Neural cell (in vitro differentiated cells): ENCODE measurements around the gene FXYD6. TPM values are rescaled to one million over a fixed set of nuclear protein-coding genes. Genes with fewer than 3 reads are reported as not detected.

Source experiments
- H2AFZ ChIP-seq: fragments of 200-600, 300-800 bp; sonication (generic), shearing (Covaris generic); 2 replicates; pipeline ENCODE4 v1.6.0; 2014; ENCODE audit warnings: low read depth, mild to moderate bottlenecking, antibody characterized with exemption, low read length, moderate library complexity
- H3F3A ChIP-seq: fragments of 200-600 bp; shearing (Covaris generic); 2 replicates; pipeline ENCODE4 v1.6.1; 2016; ENCODE audit warnings: mild to moderate bottlenecking, moderate library complexity, mixed read lengths, antibody characterized with exemption, low read length; ENCODE audit not compliant: insufficient read depth, poor library complexity, severe bottlenecking
- H3K27ac ChIP-seq: fragments of 200-600, 300-800 bp; sonication (generic), shearing (Covaris generic); 2 replicates; pipeline ENCODE4 v1.5.1; 2014; ENCODE audit warnings: mild to moderate bottlenecking, low read length, moderate library complexity
- H3K27me3 ChIP-seq: fragments of 300-800, 200-600 bp; sonication (generic), shearing (Covaris generic); 2 replicates; pipeline ENCODE4 v1.6.0; 2014; ENCODE audit warnings: mild to moderate bottlenecking, low read depth, low read length, moderate library complexity; ENCODE audit not compliant: insufficient read depth
- H3K36me3 ChIP-seq: fragments of 300-800, 200-600 bp; sonication (generic), shearing (Covaris generic); 2 replicates; pipeline ENCODE4 v1.5.1; 2014; ENCODE audit warnings: mild to moderate bottlenecking, antibody characterized with exemption, low read length, moderate library complexity; ENCODE audit not compliant: insufficient read depth
- H3K4me2 ChIP-seq: fragments of 300-800, 200-600 bp; sonication (generic), shearing (Covaris generic); 2 replicates; pipeline ENCODE4 v1.6.0; 2014; ENCODE audit warnings: mild to moderate bottlenecking, low read length
- H3K4me3 ChIP-seq: fragments of 300-800, 200-600 bp; sonication (generic), shearing (Covaris generic); 2 replicates; pipeline ENCODE4 v1.5.1; 2014; ENCODE audit warnings: mild to moderate bottlenecking, low read length, moderate library complexity
- H3K79me2 ChIP-seq: fragments of 200-600 bp; shearing (Covaris generic); replicated peaks from 2 replicates; pipeline ENCODE4 v1.6.0; 2014; ENCODE audit warnings: mild to moderate bottlenecking, low read length, moderate library complexity; ENCODE audit not compliant: insufficient read depth
- H3K9ac ChIP-seq: fragments of 300-800, 200-600 bp; sonication (generic), shearing (Covaris generic); 2 replicates; pipeline ENCODE4 v1.6.1; 2016; ENCODE audit warnings: mild to moderate bottlenecking, low read length, mixed read lengths
- H3K9me2 ChIP-seq: fragments of 200-600 bp; shearing (Covaris generic); 2 replicates; pipeline ENCODE4 v1.6.1; 2016; ENCODE audit warnings: mild to moderate bottlenecking, low read length, mixed read lengths; ENCODE audit not compliant: insufficient read depth
- H3K9me3 ChIP-seq: fragments of 200-600, 300-800 bp; sonication (generic), shearing (Covaris generic); 2 replicates; pipeline ENCODE4 v1.6.1; 2016; ENCODE audit warnings: mild to moderate bottlenecking, mixed run types, low read length, moderate library complexity, mixed read lengths
- H4K20me1 ChIP-seq: fragments of 200-600 bp; shearing (Covaris generic); 2 replicates; pipeline ENCODE4 v1.6.1; 2016; ENCODE audit warnings: mild to moderate bottlenecking, mixed run types; ENCODE audit not compliant: insufficient read depth
- CTCF ChIP-seq: fragments of 450-650 bp; IDR thresholded peaks from 2 replicates; pipeline ENCODE4 v1.5.1; 2014; ENCODE audit warnings: antibody characterized with exemption, mild to moderate bottlenecking, moderate library complexity; ENCODE audit not compliant: poor library complexity, severe bottlenecking
- EP300 ChIP-seq: fragments of 450-650 bp; conservative IDR thresholded peaks from 2 replicates; pipeline ENCODE4 v1.6.1; 2014; ENCODE audit warnings: antibody characterized with exemption, mild to moderate bottlenecking, moderate library complexity; ENCODE audit not compliant: poor library complexity, severe bottlenecking
- EZH2 ChIP-seq: fragments of 200-600, 300-800 bp; shearing (Covaris generic), sonication (generic); IDR thresholded peaks from 2 replicates; pipeline ENCODE4 v1.6.1; 2014; ENCODE audit warnings: antibody characterized with exemption, low read length, borderline replicate concordance, mild to moderate bottlenecking; ENCODE audit not compliant: insufficient read depth, poor library complexity, severe bottlenecking
- MXI1 ChIP-seq: fragments of 450-650 bp; conservative IDR thresholded peaks from 2 replicates; pipeline ENCODE4 v1.6.1; 2014; ENCODE audit warnings: antibody characterized with exemption, mild to moderate bottlenecking; ENCODE audit not compliant: poor library complexity, severe bottlenecking
- POLR2AphosphoS5 ChIP-seq: IDR thresholded peaks from 2 replicates; pipeline ENCODE4 v1.6.1; 2012
- REST ChIP-seq: IDR thresholded peaks from 2 replicates; pipeline ENCODE4 v1.6.1; 2012; ENCODE audit warnings: borderline replicate concordance
- SMC3 ChIP-seq: fragments of 450-650 bp; conservative IDR thresholded peaks from 2 replicates; pipeline ENCODE4 v1.6.1; 2014; ENCODE audit warnings: antibody characterized with exemption, mild to moderate bottlenecking, moderate library complexity; ENCODE audit not compliant: poor library complexity
- TAF1 ChIP-seq: IDR thresholded peaks from 2 replicates; pipeline ENCODE4 v1.6.1; 2012; ENCODE audit warnings: low read depth
- polyA plus RNA-seq: library from polyadenylated mRNA; depleted of rRNA; stranded (reverse); fragments of >200 nt; gene quantifications from 2 replicates; pipeline ENCODE4 v1.2.3, GENCODE V29; 2014

Gene FXYD6
- polyA plus RNA-seq, 1 donor from 2014 or later: 218 TPM

- no peak overlapping the region for H2AFZ ChIP-seq
- H3K4me3 ChIP-seq: no peak overlapping the region
- H3F3A ChIP-seq: no peaks in the 10 kb centered on the region
- H4K20me1 ChIP-seq: no peaks in the 10 kb centered on the region
- TF ChIP-seq EP300: no peak
- TF ChIP-seq REST: no peak
- TF ChIP-seq POLR2AphosphoS5: no peak
- no peak for TF ChIP-seq MXI1
- no peak for TF ChIP-seq CTCF
- H3K36me3 ChIP-seq: peaks cover 3% of the 10 kb centered on the region
- H3K27ac ChIP-seq: no peak overlapping the region
- no peaks in the 10 kb centered on the region for H3K27me3 ChIP-seq
- no peaks in the 10 kb centered on the region for H3K9me2 ChIP-seq
- H3K79me2 ChIP-seq: no peaks in the 10 kb centered on the region
- no peaks in the 10 kb centered on the region for H3K9me3 ChIP-seq
- no peak overlapping the region for H3K9ac ChIP-seq
- H3K4me2 ChIP-seq: no peak overlapping the region
Measured at GRCh38 chr11:117830674-117831351, 45.6 kb downstream of the FXYD6 start.

GRCh38 chr11:117830072-117830471 is 46.4 kb downstream of the FXYD6 start:
- Histone ChIP-seq H4K20me1 (no peaks in the 10 kb centered on the region), H3K9me3 (no peaks in the 10 kb centered on the region), H3F3A (no peaks in the 10 kb centered on the region), H3K4me2 (no peak overlapping the region), H3K4me3 (no peak overlapping the region), H3K9ac (no peak overlapping the region), H3K9me2 (no peaks in the 10 kb centered on the region), H3K36me3 (peaks cover 3% of the 10 kb centered on the region), H3K27me3 (no peaks in the 10 kb centered on the region), H3K27ac (no peak overlapping the region), H2AFZ (no peak overlapping the region), H3K79me2 (no peaks in the 10 kb centered on the region)
- no peak for TF ChIP-seq REST
- TF ChIP-seq TAF1: no peak
- TF ChIP-seq EZH2: no peak
- no peak for TF ChIP-seq MXI1
- TF ChIP-seq CTCF: no peak
- TF ChIP-seq EP300: no peak
- TF ChIP-seq POLR2AphosphoS5: no peak
- TF ChIP-seq SMC3: no peak
